Pancreas (tissue), 10 donors: ENCODE data around the gene C21orf58. TPM values are rescaled to one million over a fixed set of nuclear protein-coding genes. Genes with fewer than 3 reads are reported as not detected.

Experiments
- ATAC-seq, 4 donors: fragments of 200-7000 bp; cut with Tn5 transposase; one replicate each; pipeline versions ENCODE4 v1.8.0 to v1.9.1; 2020; ENCODE audit warnings: mild to moderate bottlenecking in 4 of 4, moderate library complexity in 4 of 4
- DNase-seq, 6 donors: peaks; one replicate each; pipeline ENCODE4 v3.0.0-alpha.2; 2020
- FAIRE-seq: peaks from 2 replicates; lab custom pipeline; 2012; peaks lifted over from hg19 to GRCh38; lab: Jason Lieb, UNC
- H3K27ac ChIP-seq, 4 donors: fragments of 200-600 bp; sonication (generic); 1 replicate in 3 of 4; 2 replicates in 1 of 4; pipeline versions ENCODE4 v1.5.0 to v1.8.0; 2020
- H3K27me3 ChIP-seq, 4 donors: fragments of 200-600 bp; one replicate each; pipeline ENCODE4 v1.8.0; 2021
- H3K36me3 ChIP-seq, 3 donors: fragments of 200-600 bp; sonication (generic) in 1 of 3; one replicate each; pipeline versions ENCODE4 v1.5.0 to v1.8.0; 2020 to 2021
- H3K4me1 ChIP-seq, 3 donors: fragments of 200-600 bp; one replicate each; pipeline ENCODE4 v1.8.0; 2021
- H3K4me3 ChIP-seq, 4 donors: fragments of 200-600 bp; sonication (generic) in 2 of 4; one replicate each; pipeline versions ENCODE4 v1.5.0 to v1.8.0; 2020 to 2021
- H3K9me3 ChIP-seq, 4 donors: fragments of 200-600 bp; one replicate each; pipeline ENCODE4 v1.8.0; 2021
- WGBS, 2 donors: extraction: QIAGEN DNeasy Blood & Tissue Kit; methylation state at CpG; one replicate each; pipeline ENCODE4 v1.1.7; 2013; 5-methylcytosine and 5-hydroxymethylcytosine counted together
- intact Hi-C, 3 donors: fragments of 100-400 bp; cut with DNase I; formaldehyde crosslinking; loops; one replicate each; pipeline versions ENCODE4 v1.11.1 to v1.14.2; 2022
- polyA plus RNA-seq, 2 donors: library from polyadenylated mRNA; stranded (reverse); fragments of 200-250 nt; gene quantifications; one replicate each; pipeline ENCODE4 v1.2.3, GENCODE V29; 2013
- total RNA-seq, 6 donors: library from RNA; stranded (reverse); fragmentation: NEBNext Ultra II Directional in 4 of 6; extraction: Animal tissue kit (Norgen Biotek cat#: 25700) in 4 of 6; gene quantifications; one replicate each; pipeline versions ENCODE4 v1.2.1 to v1.2.4, GENCODE V29; 2021 to 2023
- TF ChIP-seq, protein P1 (sequence below), 4 donors: fragments of 200-600 bp; sonication (generic) in 3 of 4; IDR thresholded peaks; one replicate each; pipeline versions ENCODE4 v1.5.0 to v1.8.0; 2021; ENCODE audit warnings: antibody characterized with exemption in 4 of 4
- donor health status: healthy with polysubstance abuse.
- donor health status: DM: no; HTN: no; CAD: no; lungs with moderate emphysema.
- donor health status: DM: no; HTN: no; CAD: no.
- donor health status: control.
- donor health status: control.
- donor health status: Bipolar disorder and iron deficiency.
- donor health status: DM: yes; HTN: yes; CAD: no.
- donor health status: DM: no; HTN: no; CAD: no.
- donor health status: DM: no; HTN: no; CAD: no.
- donor health status: DM: yes; HTN: yes; CAD: no.

The C21orf58 gene
- total and polyA plus RNA-seq, 8 donors, result 0.88 to 13.1 (median 2.7) TPM

DNA sequence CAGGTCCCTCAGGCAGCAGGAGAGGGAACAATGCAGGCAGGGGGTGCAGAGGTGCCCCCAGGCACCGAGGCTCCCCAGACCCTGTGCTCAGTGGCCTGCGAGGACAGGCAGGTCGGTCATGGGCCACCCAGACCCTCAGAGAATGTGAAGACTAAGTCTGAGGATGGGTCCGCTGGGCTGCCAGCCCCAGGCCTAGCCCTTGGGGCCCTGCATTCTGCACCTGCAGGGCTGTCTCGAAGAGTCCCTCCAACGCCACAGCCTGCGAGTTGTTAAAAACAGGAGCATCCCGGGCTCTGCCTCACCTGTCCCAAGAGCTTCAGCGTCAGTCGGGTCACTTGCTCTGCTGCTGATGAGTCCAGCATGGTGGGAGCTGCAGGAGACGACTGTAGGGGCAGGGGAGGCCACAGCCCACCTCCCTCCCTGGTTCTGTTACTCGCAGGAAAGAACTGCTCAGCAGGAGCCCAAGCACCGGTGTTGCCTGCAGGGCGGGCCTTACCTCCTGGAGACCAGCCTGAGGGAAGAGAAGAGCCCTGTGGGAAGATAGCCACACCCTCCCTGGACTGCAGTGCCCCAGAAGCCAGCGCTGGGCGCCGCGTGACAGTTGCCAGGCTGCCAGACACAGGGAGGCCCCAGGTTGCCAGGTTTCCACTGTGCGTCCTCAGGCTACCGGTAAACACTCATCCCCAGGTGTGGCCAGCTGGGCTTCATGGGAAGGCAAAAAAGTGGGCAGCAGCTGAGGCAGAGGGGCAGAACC lies 5.8 kb downstream of the C21orf58 start:
- H3K9me3 ChIP-seq, result no peaks in the 10 kb centered on the region
- H3K36me3 ChIP-seq, result no peaks in the 10 kb centered on the region
- 77 to 79% methylated on average over 20 of the region's 20 CpGs for WGBS, 2 donors
- ATAC-seq, result peak; percentile 23 to 87 (median 74)
- no peak for FAIRE-seq
- H3K4me3 ChIP-seq, result peak overlapping the region in 1 of 4 donors; percentile 7
- intact Hi-C loops, result no loop called here
- H3K4me1 ChIP-seq, result peaks cover 2 to 8% (median 8%) of the 10 kb centered on the region in 3 donors
- no peaks in the 10 kb centered on the region for H3K27me3 ChIP-seq
- TF ChIP-seq, protein P1, sequence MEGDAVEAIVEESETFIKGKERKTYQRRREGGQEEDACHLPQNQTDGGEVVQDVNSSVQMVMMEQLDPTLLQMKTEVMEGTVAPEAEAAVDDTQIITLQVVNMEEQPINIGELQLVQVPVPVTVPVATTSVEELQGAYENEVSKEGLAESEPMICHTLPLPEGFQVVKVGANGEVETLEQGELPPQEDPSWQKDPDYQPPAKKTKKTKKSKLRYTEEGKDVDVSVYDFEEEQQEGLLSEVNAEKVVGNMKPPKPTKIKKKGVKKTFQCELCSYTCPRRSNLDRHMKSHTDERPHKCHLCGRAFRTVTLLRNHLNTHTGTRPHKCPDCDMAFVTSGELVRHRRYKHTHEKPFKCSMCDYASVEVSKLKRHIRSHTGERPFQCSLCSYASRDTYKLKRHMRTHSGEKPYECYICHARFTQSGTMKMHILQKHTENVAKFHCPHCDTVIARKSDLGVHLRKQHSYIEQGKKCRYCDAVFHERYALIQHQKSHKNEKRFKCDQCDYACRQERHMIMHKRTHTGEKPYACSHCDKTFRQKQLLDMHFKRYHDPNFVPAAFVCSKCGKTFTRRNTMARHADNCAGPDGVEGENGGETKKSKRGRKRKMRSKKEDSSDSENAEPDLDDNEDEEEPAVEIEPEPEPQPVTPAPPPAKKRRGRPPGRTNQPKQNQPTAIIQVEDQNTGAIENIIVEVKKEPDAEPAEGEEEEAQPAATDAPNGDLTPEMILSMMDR (IDR thresholded peaks at IDR 0.05), result no peak
- peak in 3 of 6 donors; percentile 40 to 71 (median 63) for DNase-seq
- no peak overlapping the region for H3K27ac ChIP-seq

DNA sequence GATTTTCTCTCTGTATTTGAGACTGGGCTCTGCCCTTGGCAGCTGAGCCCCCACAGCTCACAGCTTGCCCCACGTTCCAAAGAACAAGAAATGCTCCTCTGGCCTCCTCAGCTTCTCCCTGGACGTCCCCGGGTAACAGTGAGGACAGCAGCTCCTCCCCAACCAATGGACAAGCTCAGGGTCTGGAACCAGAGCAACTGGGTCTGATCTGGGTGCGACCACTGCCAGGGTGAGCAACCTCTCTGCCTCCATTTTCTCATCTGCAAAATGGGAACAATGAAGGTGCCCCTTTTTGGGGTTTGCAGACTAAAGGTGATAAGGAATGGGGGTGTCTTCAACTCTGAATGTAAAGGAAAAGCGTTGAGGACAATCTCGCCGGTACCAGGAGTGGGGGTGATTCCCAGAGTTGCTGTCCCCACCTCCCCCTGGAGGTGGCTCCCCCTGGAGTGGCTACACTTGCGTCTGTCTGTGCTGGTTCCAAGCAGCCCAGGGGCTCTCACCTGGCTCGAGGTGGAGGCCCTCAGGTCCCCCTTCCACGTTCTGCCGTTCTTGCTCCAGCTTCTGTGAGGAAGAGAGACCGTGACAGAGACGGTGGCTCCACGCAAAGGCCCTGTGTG lies 6.9 kb downstream of the C21orf58 start:
- no peak for FAIRE-seq

DNA sequence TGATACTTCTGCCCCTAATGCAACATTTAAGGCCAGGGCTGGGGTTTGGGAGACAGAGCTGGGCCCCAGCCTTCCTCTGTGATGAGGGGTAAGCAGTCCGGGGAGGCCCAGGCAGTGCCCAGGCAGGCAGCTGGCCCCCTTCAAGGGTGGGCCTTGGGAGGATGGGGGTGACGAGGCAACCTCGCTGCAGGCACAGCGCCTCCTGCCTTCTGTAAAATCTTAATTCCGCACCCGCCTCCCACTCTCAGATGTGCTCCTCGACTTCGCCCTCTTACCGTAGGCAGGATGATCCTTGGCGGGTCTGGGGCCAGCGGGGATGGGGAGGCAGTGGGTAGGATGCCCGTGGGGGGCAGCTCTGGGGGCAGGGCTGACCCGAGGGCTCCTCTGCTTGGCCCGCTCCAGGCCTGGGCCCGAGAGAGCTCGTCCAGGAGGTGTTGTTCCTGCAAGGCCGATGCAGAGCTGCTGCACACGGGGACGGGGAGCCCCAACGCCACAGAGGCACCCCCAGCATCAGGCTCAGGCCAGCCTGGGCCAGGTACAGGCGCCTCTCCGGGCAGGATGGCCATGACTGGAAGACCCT lies 9.1 kb downstream of the C21orf58 start:
- no peak for ATAC-seq

More for the DNA sequence above, 6.9 kb downstream of the C21orf58 start:
- 95 to 96% methylated on average over 14 of the region's 14 CpGs for WGBS, 2 donors
- DNase-seq, result no peak
- Histone ChIP-seq H3K4me3 (no peak overlapping the region), H3K9me3 (no peaks in the 10 kb centered on the region), H3K36me3 (no peaks in the 10 kb centered on the region), H3K27me3 (no peaks in the 10 kb centered on the region), H3K4me1 (no peaks in the 10 kb centered on the region), H3K27ac (no peak overlapping the region)
- intact Hi-C loops, result no loop called here
- TF ChIP-seq, protein P1 (IDR thresholded peaks at IDR 0.05), result no peak
- no peak for ATAC-seq

DNA sequence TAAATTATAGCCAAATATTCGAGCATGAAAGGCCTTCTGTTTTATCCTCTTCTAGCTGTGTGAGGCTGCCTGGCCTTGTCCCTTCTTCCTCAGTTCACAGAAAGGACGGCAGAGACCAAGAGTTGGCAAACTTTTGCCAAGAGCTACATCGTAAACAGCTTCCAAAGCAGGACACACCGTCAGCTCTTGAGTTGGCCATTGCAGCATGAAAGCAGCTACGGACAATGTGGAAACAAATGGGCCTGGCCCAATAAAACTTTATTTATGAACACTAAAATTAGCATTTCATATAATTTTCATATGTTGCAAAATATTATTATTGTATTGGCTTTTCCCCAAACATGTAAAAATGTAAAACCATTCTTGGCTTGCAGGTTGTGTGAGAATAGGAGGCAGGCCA lies 10.7 kb downstream of the C21orf58 start:
- no peak overlapping the region for H3K27ac ChIP-seq
- no peak overlapping the region for H3K4me3 ChIP-seq
- no peak for FAIRE-seq
- no peak for ATAC-seq
- 95 to 96% methylated on average over 5 of the region's 5 CpGs for WGBS, 2 donors
- H3K4me1 ChIP-seq, result no peaks in the 10 kb centered on the region
- no peak for DNase-seq
- no peaks in the 10 kb centered on the region for H3K36me3 ChIP-seq
- H3K9me3 ChIP-seq, result no peaks in the 10 kb centered on the region
- intact Hi-C loops, result no loop called here
- TF ChIP-seq, protein P1 (IDR thresholded peaks at IDR 0.05), result no peak
- no peaks in the 10 kb centered on the region for H3K27me3 ChIP-seq

More for the DNA sequence above, 9.1 kb downstream of the C21orf58 start:
- peak in 1 of 6 donors; percentile 57 for DNase-seq
- WGBS, 2 donors, result 95 to 96% methylated on average over 20 to 22 of the region's 22 CpGs
- Histone ChIP-seq H3K27me3 (no peaks in the 10 kb centered on the region), H3K4me3 (no peak overlapping the region), H3K4me1 (no peaks in the 10 kb centered on the region), H3K27ac (no peak overlapping the region), H3K36me3 (no peaks in the 10 kb centered on the region), H3K9me3 (no peaks in the 10 kb centered on the region)
- FAIRE-seq, result no peak
- intact Hi-C loops, result no loop called here
- TF ChIP-seq, protein P1 (IDR thresholded peaks at IDR 0.05), result no peak
